Karpas-422 (cell line): ENCODE measurements around the gene SMG6. TPM values are rescaled to one million over a fixed set of nuclear protein-coding genes. Genes with fewer than 3 reads are reported as not detected.

Source experiments
- DNase-seq: peaks from one replicate; pipeline ENCODE4 v3.0.0-alpha.2; 2015
- H2AFZ ChIP-seq: fragments of 200-600 bp; sonication (generic); 2 replicates; pipeline ENCODE4 v1.6.1; 2014; ENCODE audit warnings: antibody characterized with exemption, low read length, mixed read lengths
- H3K27ac ChIP-seq: fragments of 200-600 bp; sonication (generic); 2 replicates; pipeline ENCODE4 v1.5.1; 2014; ENCODE audit warnings: mild to moderate bottlenecking, low read length, moderate library complexity
- H3K27me3 ChIP-seq: fragments of 200-600 bp; sonication (generic); 2 replicates; pipeline ENCODE4 v1.6.1; 2014; ENCODE audit warnings: low read length, mixed read lengths
- H3K36me3 ChIP-seq: fragments of 200-600 bp; sonication (generic); 2 replicates; pipeline ENCODE4 v1.6.1; 2014; ENCODE audit warnings: low read length, mixed read lengths; ENCODE audit not compliant: insufficient read depth
- H3K4me1 ChIP-seq: fragments of 200-600 bp; sonication (generic); 2 replicates; pipeline ENCODE4 v1.6.1; 2014; ENCODE audit warnings: mild to moderate bottlenecking, low read length, mixed read lengths
- H3K4me2 ChIP-seq: fragments of 200-600 bp; sonication (generic); 2 replicates; pipeline ENCODE4 v1.6.1; 2014; ENCODE audit warnings: low read length, low read depth, mild to moderate bottlenecking; ENCODE audit not compliant: poor library complexity, severe bottlenecking
- H3K4me3 ChIP-seq: fragments of 200-600 bp; sonication (generic); 2 replicates; pipeline ENCODE4 v1.5.1; 2014; ENCODE audit warnings: mild to moderate bottlenecking, antibody characterized with exemption, low read length, mixed read lengths
- H3K79me2 ChIP-seq: fragments of 200-600 bp; sonication (generic); 2 replicates; pipeline ENCODE4 v1.6.1; 2014; ENCODE audit warnings: mild to moderate bottlenecking, low read length, mixed read lengths
- H3K9ac ChIP-seq: fragments of 200-600 bp; sonication (generic); 2 replicates; pipeline ENCODE4 v1.6.0; 2014; ENCODE audit warnings: low read length
- H3K9me2 ChIP-seq: fragments of 200-600 bp; sonication (generic), shearing (Covaris generic); replicated peaks from 2 replicates; pipeline ENCODE4 v1.6.0; 2014; ENCODE audit warnings: mild to moderate bottlenecking, low read length, moderate library complexity; ENCODE audit not compliant: insufficient read depth
- H3K9me3 ChIP-seq: fragments of 300-700, 200-600 bp; sonication (generic); 2 replicates; pipeline ENCODE4 v1.6.1; 2014; ENCODE audit warnings: low read length, mixed read lengths
- H4K20me1 ChIP-seq: fragments of 200-600 bp; sonication (generic); 2 replicates; pipeline ENCODE4 v1.6.1; 2014; ENCODE audit warnings: mild to moderate bottlenecking, antibody characterized with exemption, low read length, low read depth; ENCODE audit not compliant: insufficient read depth
- total RNA-seq: library from RNA; depleted of rRNA; stranded (reverse); fragments of >200 nt; shearing (Covaris generic); gene quantifications from 2 replicates; pipeline ENCODE4 v1.2.3, GENCODE V29; 2014; ENCODE audit warnings: low replicate concordance

Gene SMG6
- total RNA-seq, 1 experiment from 2014 or later = 10.2 TPM

DNA sequence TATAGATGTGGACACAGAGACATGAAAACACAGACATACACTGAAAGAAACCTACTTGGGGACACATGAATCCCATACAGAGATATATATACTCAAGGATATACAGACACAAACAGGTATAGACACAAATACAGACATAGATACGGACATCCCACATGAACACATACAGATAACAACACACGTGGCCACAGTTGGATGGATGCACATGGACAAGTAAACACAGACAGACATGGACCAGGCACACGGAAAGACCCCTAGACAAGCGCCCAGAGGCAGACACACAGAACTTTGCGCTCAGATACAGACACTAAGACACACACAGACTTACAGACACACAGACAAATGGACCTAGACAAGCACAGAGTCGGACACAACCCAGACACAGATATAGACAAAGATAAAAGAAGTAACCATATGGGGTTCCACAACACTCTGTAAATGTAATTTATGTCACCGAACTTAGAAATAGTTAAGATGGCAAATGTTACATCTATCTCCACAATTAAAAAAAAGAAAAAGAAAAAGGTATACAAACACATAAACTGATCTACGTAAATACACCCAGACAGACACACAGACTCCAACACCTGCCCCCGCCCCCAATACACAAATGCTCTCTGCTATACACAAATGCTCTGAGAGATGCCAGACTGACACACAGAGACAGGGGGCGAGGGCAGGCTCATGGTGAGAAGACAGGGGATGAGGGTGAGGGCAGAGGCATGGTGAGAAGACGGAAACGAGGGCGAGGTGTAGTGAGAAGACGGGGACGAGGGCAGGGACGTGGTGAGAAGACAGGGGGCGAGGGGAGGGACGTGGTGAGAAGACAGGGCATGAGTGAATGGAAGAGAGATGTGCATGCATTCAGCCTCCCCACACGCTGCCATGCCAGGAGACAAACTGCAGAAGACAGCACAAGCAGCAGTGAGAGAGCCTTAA is 118.3 kb downstream of the SMG6 start:
- no peak overlapping the region for H3K27ac ChIP-seq
- H3K9me2 ChIP-seq = no peaks in the 10 kb centered on the region
- no peaks in the 10 kb centered on the region for H3K36me3 ChIP-seq
- no peaks in the 10 kb centered on the region for H4K20me1 ChIP-seq
- H3K4me1 ChIP-seq = no peaks in the 10 kb centered on the region
- H3K79me2 ChIP-seq = no peaks in the 10 kb centered on the region
- DNase-seq = no peak
- H2AFZ ChIP-seq = no peak overlapping the region
- no peak overlapping the region for H3K9ac ChIP-seq
- H3K9me3 ChIP-seq = no peaks in the 10 kb centered on the region
- no peaks in the 10 kb centered on the region for H3K27me3 ChIP-seq
- H3K4me2 ChIP-seq = no peak overlapping the region
- no peak overlapping the region for H3K4me3 ChIP-seq

DNA sequence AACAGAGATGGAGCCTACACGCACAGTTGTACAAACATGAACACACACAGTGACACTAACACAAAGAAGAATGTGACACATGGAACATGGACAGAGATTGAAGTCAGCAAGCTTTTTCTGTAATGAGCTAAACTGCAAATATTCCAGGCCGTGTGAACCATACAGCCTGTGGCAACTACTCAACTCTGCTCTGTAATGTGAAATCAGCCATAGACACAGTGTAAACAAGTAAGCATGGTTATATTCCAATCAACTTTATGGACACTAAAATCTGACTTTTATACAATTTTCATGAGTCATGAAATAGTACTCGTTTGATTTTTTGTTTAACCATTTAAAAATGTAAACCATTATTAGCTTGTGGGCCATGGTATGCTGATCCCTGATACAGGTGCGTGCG is 120.2 kb downstream of the SMG6 start:
- Histone ChIP-seq H3K36me3 (no peaks in the 10 kb centered on the region), H3K9me2 (no peaks in the 10 kb centered on the region), H3K27me3 (no peaks in the 10 kb centered on the region), H3K9me3 (no peaks in the 10 kb centered on the region), H3K27ac (no peak overlapping the region), H2AFZ (no peak overlapping the region), H3K9ac (no peak overlapping the region), H3K4me1 (no peaks in the 10 kb centered on the region), H3K79me2 (no peaks in the 10 kb centered on the region), H4K20me1 (no peaks in the 10 kb centered on the region), H3K4me2 (no peak overlapping the region), H3K4me3 (no peak overlapping the region)
- DNase-seq = no peak

DNA sequence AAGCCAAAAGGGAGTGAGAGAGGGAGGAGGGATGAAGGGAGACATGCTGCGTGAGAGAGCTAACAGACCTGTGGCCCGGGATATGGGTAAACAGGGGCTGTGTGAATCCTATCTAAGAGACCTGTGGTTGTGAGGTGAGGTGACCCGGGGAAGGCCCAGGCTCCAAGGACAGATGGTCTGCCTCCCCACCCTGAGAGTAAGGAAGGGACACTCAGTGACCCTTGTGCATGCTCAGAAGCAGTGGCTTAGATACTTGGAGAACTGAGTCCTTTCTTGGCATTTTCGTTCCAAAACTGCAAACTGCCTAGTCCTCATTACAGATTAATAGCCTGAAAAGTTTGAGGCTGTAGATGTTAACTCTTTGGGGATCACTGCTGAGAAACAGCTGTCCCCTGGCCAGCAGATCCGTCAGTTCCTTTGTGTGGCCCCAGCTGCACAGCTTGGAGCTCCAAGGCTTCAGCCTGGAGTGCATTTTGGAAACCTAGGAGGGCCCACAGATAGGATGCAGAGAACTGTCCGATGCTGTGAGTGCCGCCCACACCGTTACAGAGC is 121.6 kb downstream of the SMG6 start:
- Histone ChIP-seq H3K4me3 (no peak overlapping the region), H3K4me2 (no peak overlapping the region), H3K27ac (no peak overlapping the region), H3K27me3 (no peaks in the 10 kb centered on the region), H3K9me3 (no peaks in the 10 kb centered on the region), H4K20me1 (no peaks in the 10 kb centered on the region), H3K9ac (no peak overlapping the region), H3K79me2 (no peaks in the 10 kb centered on the region), H3K9me2 (no peaks in the 10 kb centered on the region), H2AFZ (no peak overlapping the region), H3K4me1 (no peaks in the 10 kb centered on the region), H3K36me3 (no peaks in the 10 kb centered on the region)
- no peak for DNase-seq

DNA sequence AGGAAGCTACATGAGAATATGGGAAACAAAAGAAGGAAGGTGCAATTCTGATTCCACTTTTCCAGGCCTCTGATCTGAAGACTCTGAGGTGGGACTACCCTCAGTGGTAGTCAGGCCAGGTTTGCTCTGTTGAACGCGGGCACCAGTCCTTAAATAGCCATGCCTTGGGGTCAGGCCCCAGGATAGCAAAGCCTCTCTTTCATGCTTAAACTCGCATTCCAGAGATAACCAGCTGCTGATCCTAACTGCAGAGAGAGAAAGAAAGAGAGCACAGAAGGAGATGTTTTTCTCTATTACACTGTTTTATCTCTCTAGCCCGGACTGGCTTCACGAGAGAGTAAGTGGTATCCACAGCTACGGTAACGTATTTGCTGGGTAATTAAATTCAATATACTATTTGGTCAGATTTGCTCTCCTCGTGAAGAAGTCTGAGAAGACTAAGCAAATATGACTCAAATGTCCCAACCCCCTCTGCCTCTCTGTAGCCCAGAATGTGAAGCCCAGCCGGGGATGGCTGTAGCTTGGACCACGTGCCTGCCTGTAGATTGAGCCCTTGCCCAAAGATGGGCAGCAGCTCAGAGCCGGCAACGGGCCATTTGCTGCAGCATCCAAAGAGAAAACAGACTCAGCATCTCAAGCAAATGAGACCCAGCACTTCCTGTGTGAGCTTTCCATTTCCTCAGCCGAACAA is 122.2 kb downstream of the SMG6 start:
- Histone ChIP-seq H3K4me1 (no peaks in the 10 kb centered on the region), H3K4me3 (no peak overlapping the region), H3K27ac (no peak overlapping the region), H3K9me2 (no peaks in the 10 kb centered on the region), H4K20me1 (no peaks in the 10 kb centered on the region), H3K9ac (no peak overlapping the region), H3K9me3 (no peaks in the 10 kb centered on the region), H3K27me3 (no peaks in the 10 kb centered on the region), H3K4me2 (no peak overlapping the region), H3K79me2 (no peaks in the 10 kb centered on the region), H2AFZ (no peak overlapping the region), H3K36me3 (no peaks in the 10 kb centered on the region)
- DNase-seq = no peak

DNA sequence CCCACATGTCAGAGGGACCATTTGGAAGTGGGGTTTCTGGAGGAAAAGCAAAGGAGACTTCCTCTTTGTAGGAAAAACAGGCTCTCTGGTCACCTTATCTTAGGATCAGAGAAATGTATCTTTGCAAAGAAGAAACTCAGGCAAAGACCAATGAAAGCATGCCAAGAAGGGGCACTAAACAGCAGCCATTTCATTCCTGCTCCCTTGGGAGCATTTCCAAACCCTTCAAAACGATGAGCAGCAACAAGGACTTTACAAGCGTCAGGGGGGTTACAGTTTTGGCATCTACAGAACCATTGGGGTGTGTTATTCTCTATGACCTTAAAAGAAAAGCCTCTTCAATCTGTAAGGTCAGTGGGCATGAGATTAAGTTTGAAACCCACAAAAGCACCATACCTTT is 122.8 kb downstream of the SMG6 start:
- Histone ChIP-seq H3K4me3 (no peak overlapping the region), H3K9me2 (no peaks in the 10 kb centered on the region), H3K9ac (no peak overlapping the region), H3K27ac (no peak overlapping the region), H4K20me1 (no peaks in the 10 kb centered on the region), H3K9me3 (no peaks in the 10 kb centered on the region), H3K4me2 (no peak overlapping the region), H2AFZ (no peak overlapping the region), H3K79me2 (no peaks in the 10 kb centered on the region), H3K4me1 (no peaks in the 10 kb centered on the region), H3K27me3 (no peaks in the 10 kb centered on the region), H3K36me3 (no peaks in the 10 kb centered on the region)
- no peak for DNase-seq

DNA sequence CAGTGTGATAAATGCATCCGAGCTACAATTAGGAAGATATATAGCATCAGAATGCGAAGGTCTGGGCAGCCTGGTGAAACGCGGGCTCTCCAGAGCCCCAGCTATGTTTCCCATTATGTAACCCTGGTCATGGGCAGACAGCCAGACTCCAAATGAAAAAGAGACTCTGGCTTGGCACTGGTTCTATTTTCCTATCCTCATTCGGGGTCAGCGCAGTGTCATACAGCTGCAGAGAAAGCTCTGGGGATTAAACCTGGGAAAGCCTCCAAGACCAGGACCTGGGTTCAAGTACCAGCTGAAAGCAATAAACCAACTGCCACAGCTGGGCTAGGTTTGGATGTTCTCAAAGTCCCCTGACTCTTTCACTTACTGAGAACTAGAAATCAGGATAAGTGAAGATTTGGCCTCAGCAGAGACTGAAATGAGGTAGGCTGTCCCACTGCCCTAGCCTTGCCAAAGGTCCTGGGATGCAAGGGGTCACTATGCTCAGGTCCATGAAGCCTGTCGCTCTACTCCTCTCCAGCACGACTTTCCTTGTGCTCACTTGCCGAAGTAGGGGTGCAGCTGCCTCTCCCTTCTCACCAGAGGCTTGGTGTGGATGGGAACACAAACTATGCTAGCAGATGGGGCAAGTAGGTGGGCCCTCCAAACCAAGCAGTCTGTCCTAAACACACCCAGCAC is 123.8 kb downstream of the SMG6 start:
- H3K36me3 ChIP-seq = no peaks in the 10 kb centered on the region
- H3K9ac ChIP-seq = no peak overlapping the region
- H3K4me3 ChIP-seq = no peak overlapping the region
- no peaks in the 10 kb centered on the region for H3K9me2 ChIP-seq
- no peaks in the 10 kb centered on the region for H4K20me1 ChIP-seq
- no peak overlapping the region for H3K4me2 ChIP-seq
- H3K4me1 ChIP-seq = no peaks in the 10 kb centered on the region
- no peaks in the 10 kb centered on the region for H3K79me2 ChIP-seq
- H3K9me3 ChIP-seq = no peaks in the 10 kb centered on the region
- no peak overlapping the region for H2AFZ ChIP-seq
- H3K27ac ChIP-seq = no peak overlapping the region
- H3K27me3 ChIP-seq = no peaks in the 10 kb centered on the region
- no peak for DNase-seq

DNA sequence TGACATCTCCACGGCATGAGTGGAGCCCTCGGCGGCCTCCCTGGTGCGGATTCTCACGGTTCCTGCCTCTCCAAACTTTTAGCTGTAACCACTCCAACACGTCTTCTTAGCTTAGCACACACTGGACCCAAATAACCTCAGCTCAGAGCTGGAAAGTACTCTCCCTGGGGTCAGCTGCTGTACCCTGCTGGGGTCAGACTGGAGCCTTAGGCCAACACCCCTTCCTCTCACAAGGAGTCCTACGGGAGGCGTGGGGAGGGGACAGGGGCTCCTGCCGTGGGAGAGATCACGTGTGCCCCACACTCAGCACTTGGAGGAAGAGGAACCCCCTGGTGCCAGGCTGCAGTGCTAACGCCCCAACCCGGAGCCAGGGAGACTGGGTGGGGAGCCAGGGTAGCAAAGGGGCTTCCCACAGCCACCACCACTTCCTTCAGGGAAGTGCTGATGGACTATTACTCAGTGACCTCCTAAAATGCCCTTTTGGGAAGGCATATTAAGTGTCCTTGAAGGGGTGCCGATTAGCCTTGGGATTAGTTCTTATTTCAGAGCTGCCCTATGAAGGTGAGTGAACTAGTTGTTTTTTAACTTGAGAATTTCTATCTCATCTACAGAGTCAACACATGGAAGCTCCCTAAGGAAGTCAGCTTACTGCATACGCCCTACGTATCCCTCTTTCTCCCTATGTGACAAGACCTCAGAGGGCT is 124.6 kb downstream of the SMG6 start:
- Histone ChIP-seq H3K27ac (no peak overlapping the region), H3K4me2 (no peak overlapping the region), H3K9ac (no peak overlapping the region), H3K9me2 (no peaks in the 10 kb centered on the region), H3K9me3 (no peaks in the 10 kb centered on the region), H4K20me1 (no peaks in the 10 kb centered on the region), H3K79me2 (no peaks in the 10 kb centered on the region), H3K4me1 (no peaks in the 10 kb centered on the region), H3K27me3 (no peaks in the 10 kb centered on the region), H3K4me3 (no peak overlapping the region), H2AFZ (no peak overlapping the region), H3K36me3 (no peaks in the 10 kb centered on the region)
- DNase-seq = no peak
